A673 (cell line): ENCODE measurements around the gene ZNF638.

Source experiments
- CTCF ChIP-seq: fragments of 300-800, 200-600 bp; sonication (generic); conservative IDR thresholded peaks from 2 replicates; pipeline ENCODE4 v1.5.1; 2017; ENCODE audit warnings: low read depth, mild to moderate bottlenecking, antibody characterized with exemption, low read length, moderate library complexity, mixed read lengths
- EZH2 ChIP-seq: fragments of 200-600 bp; sonication (generic); IDR thresholded peaks from 2 replicates; pipeline ENCODE4 v1.6.1; 2017; ENCODE audit warnings: borderline replicate concordance, low read depth, mild to moderate bottlenecking, mixed read lengths, antibody characterized with exemption, low read length; ENCODE audit not compliant: poor library complexity, severe bottlenecking

DNA sequence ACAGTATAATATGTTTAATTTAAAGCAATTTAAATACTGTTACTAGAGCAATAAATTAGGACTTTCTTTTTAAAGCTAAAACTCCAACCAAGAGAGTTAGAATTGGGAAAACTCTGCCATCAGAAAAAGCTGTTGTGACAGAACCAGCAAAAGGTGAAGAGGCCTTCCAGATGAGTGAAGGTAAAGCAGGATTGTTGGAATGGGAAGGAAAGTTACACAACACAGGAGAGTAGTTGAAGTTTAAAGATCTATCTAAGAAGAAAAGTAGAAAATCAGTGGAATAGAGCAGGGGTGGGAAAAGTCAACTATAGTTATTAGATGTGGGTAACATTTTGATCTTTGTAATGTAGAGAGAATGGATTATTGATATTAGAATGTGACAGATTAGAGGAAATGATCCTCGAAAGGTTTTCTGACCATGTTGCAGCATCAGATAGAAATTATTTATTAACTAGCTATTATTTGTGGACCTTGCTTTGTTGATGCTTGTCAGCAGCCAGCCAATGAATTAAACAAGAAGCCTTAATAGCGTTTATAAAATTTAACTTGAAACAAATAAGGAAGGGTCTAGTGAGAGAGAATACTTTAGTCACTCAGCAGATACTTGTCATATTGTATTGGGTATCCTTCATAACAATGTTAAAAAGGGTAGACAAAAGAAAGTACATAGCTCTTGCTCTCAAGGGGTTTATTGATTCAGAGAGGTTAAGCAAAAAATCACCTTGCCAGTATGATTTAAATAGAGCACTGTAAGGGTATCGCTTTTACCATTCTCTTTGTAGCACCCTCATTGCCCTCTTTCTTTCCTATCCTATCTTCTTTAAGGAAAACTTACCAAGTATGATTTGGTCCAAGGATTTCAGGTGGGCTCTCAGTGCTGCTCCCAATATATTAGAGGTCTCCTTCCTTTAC is 97.1 kb downstream of the ZNF638 start:
- TF ChIP-seq CTCF (no peak), EZH2 (no peak)
